GM18517 (cell line): ENCODE data around the gene MED13L.

Source experiments
- ATAC-seq: cut with Tn5 transposase; IDR thresholded peaks from one replicate; pipeline ENCODE4 v1.9.1; 2021; ENCODE audit warnings: mild to moderate bottlenecking, moderate library complexity; ENCODE audit not compliant: unreplicated experiment

Gene MED13L

DNA sequence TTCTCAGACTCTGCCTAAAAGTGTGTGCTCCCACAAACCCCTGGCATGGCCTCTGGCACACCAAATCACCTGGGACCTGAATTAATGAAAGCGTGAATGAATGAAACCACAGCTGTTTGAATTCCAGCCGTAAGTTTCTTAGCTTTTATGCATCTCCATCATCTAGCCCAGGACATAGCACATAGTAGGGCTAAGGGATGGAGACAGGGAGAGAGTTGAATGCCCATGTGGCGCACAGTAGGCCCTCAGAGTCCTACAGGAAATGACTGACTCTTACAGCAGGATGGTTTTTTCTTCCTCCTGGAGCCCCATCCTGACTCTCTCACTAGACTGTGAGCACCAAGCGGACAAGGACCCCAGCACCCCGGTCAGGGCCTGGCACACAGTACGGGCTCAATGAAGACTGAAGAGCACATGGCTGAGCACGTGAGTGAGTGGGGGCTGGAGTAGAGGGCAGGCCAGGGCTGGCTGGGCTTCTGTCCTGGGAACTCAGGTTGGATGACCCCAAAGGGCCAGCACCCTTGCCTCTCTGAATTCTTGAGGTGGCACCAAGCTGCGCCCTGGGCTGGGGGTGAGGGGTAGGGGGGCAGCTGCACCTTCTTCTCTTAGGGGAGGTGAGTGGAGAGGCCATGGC, 351.3 kb downstream of the MED13L start:
- ATAC-seq: no peak

DNA sequence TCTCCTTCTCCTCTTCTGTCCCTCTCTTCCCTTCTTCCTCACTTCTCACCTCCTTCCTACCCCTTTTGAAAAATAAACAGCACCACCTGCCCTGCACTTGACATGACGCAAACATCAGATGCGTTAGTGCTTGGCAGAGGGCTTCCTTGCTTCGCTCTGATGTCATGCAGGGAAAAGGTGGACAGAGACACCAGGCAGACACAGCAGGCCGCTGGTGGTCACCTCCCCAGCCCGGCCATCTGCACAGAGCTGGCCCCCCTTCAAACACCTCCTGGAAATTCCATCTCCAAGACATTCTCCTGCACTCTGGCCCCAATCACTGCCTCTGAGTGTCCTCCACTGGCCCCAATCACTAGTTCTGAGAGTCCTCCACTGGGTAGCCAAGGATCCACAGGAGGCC, 353.6 kb downstream of the MED13L start:
- ATAC-seq: no peak

DNA sequence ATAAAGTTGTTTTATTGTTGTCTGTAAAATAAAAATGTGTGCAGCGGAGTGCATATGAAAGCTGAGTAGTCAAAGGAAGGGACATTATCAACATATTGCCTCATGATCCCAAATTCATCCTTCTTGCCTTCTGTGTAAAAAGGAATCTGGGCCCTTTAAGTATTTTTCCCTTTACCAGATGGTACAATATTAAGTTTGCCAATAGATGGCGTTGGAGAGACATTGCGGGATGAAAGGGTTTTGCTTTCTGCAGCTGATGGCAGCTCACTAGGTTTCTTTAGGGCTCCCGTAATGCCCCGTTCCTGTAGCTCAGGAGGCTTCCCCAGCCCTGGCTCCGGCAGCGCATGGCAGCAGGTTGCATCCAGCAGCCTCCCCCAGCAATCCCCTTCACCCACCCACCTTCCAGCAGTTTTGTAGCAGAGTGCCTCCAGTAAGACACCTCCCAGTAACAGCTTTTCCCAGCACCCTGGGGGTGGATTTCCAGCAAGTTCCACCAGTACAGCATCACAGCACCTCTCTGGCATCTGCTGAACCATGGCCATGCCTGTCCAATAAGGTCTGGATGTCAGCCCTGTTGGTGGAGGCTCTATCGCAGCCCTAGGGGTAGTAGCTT, 354.4 kb downstream of the MED13L start:
- ATAC-seq: no peak

DNA sequence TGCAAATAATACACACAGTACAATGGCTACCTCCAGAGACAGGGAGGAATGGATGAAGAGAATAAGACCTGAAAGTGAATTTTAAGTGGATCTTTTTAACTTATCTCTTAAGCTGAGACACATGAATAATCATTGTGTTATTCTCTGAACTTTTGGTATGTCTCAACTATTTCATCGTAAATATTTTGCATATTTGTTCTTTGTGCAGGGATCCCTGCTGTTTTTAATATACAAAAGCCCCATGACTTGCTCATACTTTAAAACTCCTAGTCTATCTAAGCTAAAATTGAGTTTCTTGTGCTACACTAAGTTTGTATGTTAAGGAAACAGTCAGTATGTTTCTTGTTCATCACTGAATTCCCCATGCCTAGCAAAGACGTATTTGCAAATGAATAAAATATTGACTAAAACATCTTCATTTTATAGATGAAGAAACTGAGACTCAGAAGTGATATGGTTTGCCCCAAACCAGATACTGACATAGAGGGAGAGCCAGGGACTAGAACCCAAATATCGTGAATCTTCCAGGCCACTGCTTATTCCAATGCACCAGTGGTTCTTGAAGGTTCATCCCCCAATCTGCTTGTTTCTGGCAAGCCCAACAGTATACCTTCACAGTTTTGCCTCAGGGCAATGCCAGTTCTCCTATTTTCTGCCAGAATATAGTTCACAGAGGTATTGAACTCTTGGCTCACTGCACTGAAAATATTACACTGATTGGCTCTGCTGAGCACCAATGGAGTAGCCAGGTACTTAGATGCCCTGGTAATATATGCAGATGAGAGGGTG, 356.9 kb downstream of the MED13L start:
- no peak for ATAC-seq

DNA sequence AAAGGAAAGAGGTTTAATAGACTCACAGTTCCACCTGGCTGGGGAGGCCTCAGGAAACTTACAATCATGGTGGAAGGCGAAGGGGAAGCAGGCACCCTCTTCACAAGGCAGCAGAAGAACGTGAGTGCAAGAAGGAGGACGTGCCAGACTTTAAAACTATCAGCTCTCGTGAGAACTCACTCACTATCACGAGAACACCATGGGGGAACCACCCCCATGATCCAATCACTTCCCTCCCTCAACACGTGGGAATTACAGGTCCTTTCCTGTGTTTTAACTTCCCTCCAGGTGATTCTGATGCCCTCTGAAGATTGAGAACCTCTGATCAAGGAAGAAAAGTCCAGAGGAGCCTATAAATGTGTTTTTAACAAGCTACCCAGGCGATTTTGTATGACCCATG, 358.7 kb downstream of the MED13L start:
- no peak for ATAC-seq

DNA sequence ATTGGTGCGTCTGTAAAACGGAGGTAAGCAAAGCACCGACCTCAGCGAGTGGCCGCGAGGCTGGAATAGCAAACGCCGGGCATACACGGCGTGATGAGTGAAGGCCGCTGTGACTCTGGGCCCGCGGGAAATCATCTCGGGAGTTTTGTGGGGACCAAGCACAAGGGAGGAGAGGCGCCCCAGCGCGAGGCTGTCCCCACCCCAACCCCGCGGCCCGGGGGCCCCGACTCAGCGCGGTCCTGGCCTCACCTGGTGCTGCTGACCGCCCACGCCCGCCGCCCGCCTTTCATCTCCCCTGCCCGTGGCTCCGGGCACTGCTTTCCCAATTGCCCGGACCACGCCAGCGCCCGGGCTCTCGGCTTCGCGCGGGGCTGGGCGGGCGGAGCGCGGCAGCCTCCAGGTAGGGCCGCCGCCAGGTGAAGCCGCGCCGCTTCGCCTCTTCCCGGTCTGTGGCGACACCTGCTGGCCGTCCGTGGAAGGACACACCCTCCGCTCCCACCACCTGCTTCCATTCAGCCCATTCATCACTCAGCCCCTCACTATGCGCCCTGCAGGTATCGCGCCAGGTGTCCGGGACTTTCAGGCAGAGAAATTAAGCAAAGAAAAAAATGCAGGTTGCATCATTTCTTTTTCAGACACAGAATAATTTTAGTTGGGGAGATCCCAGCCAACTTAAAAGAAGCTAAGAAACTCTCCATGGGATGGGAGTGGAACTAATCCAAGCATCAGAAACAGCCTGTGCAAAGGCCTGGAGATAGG, 360.4 kb downstream of the MED13L start:
- no peak for ATAC-seq

DNA sequence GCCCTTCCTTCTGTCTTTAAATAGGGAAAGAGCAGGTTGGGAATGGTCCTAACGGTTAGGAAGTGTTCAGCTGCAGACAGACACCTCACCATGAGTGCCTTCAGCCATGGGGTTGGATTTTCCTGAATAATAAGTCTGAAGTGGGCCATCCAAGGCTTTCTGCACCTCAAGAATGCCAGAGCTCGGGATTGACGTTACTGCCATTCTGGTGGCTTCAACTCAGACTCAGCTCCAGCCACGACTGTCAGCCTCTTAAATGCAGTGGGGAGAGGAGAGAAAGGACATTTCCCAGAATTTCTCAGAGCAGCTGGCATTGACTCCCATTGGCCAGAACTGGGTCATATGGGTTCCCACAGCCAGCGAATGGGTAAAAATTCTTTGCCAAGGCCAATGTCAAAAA, 363.4 kb downstream of the MED13L start:
- no peak for ATAC-seq

DNA sequence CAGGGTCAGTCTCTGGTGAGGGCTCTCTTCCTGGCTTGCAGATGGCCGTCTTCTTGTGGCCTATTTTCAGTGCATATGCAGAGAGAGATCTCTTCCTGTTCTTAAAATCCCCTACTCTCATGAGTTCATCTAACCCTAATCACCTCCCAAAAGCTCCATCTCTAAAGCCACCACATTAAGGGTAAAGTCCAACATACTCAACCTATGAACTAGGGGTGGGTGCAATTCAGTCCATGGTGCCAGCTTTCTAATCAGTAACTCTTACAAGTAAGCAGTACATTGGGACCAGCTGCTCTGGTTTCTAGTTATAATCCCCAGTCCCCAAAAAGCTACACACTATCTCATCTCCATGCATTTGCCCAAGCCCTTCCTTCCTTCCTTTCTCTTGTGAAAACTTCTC, 365.1 kb downstream of the MED13L start:
- no peak for ATAC-seq

DNA sequence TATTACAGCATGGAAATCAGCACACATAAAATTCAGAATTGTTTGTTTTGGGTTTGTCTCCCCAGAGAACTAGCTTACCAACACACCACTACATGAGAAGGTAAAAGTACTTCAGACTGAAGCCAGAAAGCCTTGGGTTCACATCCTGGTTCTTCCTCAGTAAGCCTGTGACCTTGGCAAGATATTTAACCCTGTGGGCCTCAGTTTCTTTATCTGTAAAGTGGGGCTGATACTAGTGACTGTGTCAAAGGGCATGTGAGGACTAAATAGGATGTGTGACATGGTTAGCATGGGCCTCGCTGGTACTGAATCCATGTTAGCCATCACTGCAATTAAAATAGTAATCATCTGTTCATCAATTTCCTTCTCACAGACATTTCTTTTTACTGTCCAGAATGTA, 366.1 kb downstream of the MED13L start:
- no peak for ATAC-seq

DNA sequence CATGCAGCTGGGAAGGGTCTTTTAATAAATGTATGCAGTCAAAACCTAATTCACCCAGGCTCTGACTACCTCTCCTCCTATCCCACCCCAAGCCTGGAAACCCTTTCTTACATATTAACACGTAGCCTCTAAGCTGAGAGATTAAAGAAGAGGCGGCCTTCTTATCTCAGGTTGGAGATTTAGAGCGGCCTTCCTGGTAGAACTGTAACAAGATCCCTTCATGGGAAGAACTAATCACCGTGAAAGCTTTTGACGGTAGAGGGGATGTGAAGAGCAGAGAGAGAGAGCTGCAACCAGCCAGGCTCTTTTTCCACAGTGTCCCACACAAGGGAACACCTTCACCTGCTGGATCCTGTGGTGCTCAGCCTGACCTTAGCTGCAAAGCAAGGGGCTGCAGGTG, 367.4 kb downstream of the MED13L start:
- ATAC-seq: no peak
